ENCODE results near the gene GLIPR1L1. TPM values are rescaled to one million over a fixed set of nuclear protein-coding genes. Genes with fewer than 3 reads are reported as not detected.

GLIPR1L1 gene
- total and polyA plus RNA-seq, 7 donors: not detected

DNA sequence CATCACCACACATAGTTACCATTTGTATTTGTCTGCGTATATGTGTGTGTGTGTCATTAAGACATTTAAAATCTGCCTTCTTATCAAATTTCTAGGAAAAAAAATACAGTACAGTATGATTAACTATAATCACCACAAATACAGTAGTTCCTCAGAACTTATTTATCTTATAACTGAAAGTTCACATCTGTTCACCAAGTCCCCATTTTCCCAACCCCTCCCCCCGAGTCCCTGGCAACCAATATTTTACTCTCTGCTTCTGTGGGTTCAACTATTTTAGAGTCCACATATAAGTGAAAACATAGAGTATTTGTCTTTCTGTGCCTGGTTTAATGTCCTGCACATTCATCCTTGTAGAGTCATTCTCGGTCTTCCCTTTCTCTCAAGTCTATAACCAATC is 16.7 kb upstream of the GLIPR1L1 start:
- no peaks in the 10 kb centered on the region for H3K4me1 ChIP-seq
- H3K27me3 ChIP-seq (ENCODE audit: insufficient read depth in 3 of 3, low read length in 2 of 3): no peaks in the 10 kb centered on the region
- WGBS, 3 donors: 90 to 98% (median 93%) methylated on average over 3 of the region's 3 CpGs
- H3K27ac ChIP-seq: no peak overlapping the region
- ATAC-seq (no peak), DNase-seq (no peak)
- no peak overlapping the region for H3K4me3 ChIP-seq
- H3K9me3 ChIP-seq: no peaks in the 10 kb centered on the region
- no peaks in the 10 kb centered on the region for H3K36me3 ChIP-seq (ENCODE audit: insufficient read depth in 1 of 2, low read depth in 1 of 2)
- TF ChIP-seq, protein P1, sequence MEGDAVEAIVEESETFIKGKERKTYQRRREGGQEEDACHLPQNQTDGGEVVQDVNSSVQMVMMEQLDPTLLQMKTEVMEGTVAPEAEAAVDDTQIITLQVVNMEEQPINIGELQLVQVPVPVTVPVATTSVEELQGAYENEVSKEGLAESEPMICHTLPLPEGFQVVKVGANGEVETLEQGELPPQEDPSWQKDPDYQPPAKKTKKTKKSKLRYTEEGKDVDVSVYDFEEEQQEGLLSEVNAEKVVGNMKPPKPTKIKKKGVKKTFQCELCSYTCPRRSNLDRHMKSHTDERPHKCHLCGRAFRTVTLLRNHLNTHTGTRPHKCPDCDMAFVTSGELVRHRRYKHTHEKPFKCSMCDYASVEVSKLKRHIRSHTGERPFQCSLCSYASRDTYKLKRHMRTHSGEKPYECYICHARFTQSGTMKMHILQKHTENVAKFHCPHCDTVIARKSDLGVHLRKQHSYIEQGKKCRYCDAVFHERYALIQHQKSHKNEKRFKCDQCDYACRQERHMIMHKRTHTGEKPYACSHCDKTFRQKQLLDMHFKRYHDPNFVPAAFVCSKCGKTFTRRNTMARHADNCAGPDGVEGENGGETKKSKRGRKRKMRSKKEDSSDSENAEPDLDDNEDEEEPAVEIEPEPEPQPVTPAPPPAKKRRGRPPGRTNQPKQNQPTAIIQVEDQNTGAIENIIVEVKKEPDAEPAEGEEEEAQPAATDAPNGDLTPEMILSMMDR (IDR thresholded peaks at IDR 0.05): no peak
- intact Hi-C loops (cut with DNase I): no loop called here

GRCh38 chr12:75322464-75322863 is 12.0 kb upstream of the GLIPR1L1 start:
- H3K27me3 ChIP-seq (ENCODE audit: insufficient read depth in 3 of 3, low read length in 2 of 3): no peaks in the 10 kb centered on the region
- ATAC-seq (no peak), DNase-seq (no peak)
- H3K9me3 ChIP-seq: no peaks in the 10 kb centered on the region
- no peaks in the 10 kb centered on the region for H3K4me1 ChIP-seq
- no peaks in the 10 kb centered on the region for H3K36me3 ChIP-seq (ENCODE audit: insufficient read depth in 1 of 2, low read depth in 1 of 2)
- TF ChIP-seq, protein P1 (IDR thresholded peaks at IDR 0.05): no peak
- no peak overlapping the region for H3K4me3 ChIP-seq
- no peak overlapping the region for H3K27ac ChIP-seq
- 0% methylated on average over 1 of the region's 1 CpG for WGBS, 3 donors
- intact Hi-C loops (cut with DNase I): no loop called here

DNA sequence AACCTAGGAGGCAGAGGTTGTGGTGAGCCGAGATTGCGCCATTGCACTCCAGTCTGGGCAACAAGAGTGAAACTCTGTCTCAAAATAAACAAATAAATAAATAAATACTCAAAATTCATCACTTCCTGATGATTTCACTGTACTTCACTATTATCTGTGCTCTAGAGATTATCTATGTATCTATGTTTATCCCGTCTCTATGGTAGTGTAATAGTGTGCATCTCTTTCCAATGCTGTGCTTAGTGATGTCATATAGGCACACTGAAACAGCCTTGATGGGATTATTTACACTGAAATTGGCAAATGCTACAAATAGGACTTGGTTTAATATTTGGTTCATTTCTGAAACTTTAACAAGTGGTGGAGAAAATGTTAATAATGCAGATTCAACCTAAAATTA is 10.8 kb upstream of the GLIPR1L1 start:
- H3K36me3 ChIP-seq (ENCODE audit: insufficient read depth in 1 of 2, low read depth in 1 of 2): no peaks in the 10 kb centered on the region
- ATAC-seq (no peak), DNase-seq (no peak)
- H3K4me3 ChIP-seq: no peak overlapping the region
- H3K9me3 ChIP-seq: no peaks in the 10 kb centered on the region
- 65 to 80% (median 76%) methylated on average over 3 of the region's 3 CpGs for WGBS, 3 donors
- no peak overlapping the region for H3K27ac ChIP-seq
- no peaks in the 10 kb centered on the region for H3K4me1 ChIP-seq
- H3K27me3 ChIP-seq (ENCODE audit: insufficient read depth in 3 of 3, low read length in 2 of 3): no peaks in the 10 kb centered on the region
- TF ChIP-seq, protein P1 (IDR thresholded peaks at IDR 0.05): no peak
- intact Hi-C loops (cut with DNase I): no loop called here

DNA sequence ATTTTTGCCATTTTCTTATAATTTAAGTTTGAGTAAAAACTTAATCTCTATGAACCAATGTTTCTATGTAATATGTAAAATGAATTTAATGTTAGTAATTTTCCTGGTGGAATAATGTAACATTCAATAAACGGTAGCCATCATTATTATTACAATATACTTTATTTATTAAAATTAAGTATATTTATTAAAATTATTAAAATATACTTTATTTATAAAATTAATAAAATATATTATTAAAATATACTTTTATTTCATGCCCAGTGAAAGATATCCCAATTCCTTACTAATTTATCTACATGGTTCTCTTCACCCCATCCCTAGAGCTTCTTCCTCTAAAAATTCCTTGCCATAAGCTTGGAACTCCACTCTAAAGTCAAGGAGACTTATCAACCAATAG is 6.8 kb upstream of the GLIPR1L1 start:
- H3K27me3 ChIP-seq (ENCODE audit: insufficient read depth in 3 of 3, low read length in 2 of 3): no peaks in the 10 kb centered on the region
- no peaks in the 10 kb centered on the region for H3K36me3 ChIP-seq (ENCODE audit: insufficient read depth in 1 of 2, low read depth in 1 of 2)
- intact Hi-C loops (cut with DNase I): no loop called here
- H3K4me1 ChIP-seq: peaks cover 7% of the 10 kb centered on the region
- TF ChIP-seq, protein P1 (IDR thresholded peaks at IDR 0.05): no peak
- no peak overlapping the region for H3K4me3 ChIP-seq
- no peaks in the 10 kb centered on the region for H3K9me3 ChIP-seq
- DNase-seq: no peak
- 95 to 97% (median 96%) methylated on average over 1 of the region's 1 CpG for WGBS, 3 donors
- ATAC-seq: no peak
- no peak overlapping the region for H3K27ac ChIP-seq
